Measurements from ENCODE around the gene RNASE2. TPM values are rescaled to one million over a fixed set of nuclear protein-coding genes. Genes with fewer than 3 reads are reported as not detected.
"Not testable (repeated sequence)": the region's sequence is repeated elsewhere in the genome, so short reads cannot be mapped to it uniquely, and the experiment has no call there.

Gene RNASE2
- total RNA-seq, 1 experiment from 2014 or later, result not detected

DNA sequence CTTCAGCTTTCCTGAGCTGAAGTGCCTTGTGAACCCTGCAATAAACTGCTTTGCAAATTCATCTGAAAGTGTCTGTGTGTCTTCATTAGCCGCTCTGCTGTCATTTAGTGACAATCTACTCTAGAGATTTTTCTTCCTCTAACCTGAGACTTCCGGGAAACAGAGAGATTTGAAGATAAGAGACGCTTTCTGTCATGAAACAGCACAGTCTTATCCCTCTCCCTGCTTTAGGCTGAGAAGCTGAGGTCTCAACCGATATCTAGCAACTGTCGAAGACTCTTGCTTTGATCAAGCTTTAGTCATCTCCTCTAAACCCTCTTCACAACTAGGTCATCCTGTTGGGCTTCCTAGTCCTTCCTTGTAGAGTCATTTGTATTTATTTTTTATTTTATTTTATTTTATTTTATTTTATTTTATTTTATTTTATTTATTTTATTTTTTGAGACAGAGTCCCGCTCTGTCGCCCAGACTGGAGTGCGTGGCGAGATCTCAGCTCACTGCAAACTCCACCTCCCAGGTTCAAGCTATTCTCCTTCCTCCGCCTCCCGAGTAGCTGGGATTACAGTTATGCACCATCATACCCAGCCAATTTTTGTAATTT lies 1.2 kb downstream of the RNASE2 start:
- Histone ChIP-seq H4K20me1 (ENCODE audit: insufficient read depth) (no peaks in the 10 kb centered on the region), H3F3A (ENCODE audit: insufficient read depth, low read depth) (no peaks in the 10 kb centered on the region), H3K4me1 (replicated peaks; ENCODE audit: insufficient read depth) (no peaks in the 10 kb centered on the region), H3K4me2 (no peak overlapping the region), H3K27ac (no peak overlapping the region), H3K9me3 (ENCODE audit: insufficient read depth, low read depth) (no peaks in the 10 kb centered on the region), H3K79me2 (ENCODE audit: low read depth) (no peaks in the 10 kb centered on the region), H3K4me3 (no peak overlapping the region), H3K9me2 (ENCODE audit: insufficient read depth) (no peaks in the 10 kb centered on the region), H2AFZ (no peak overlapping the region), H3K27me3 (ENCODE audit: insufficient read depth, low read depth) (no peaks in the 10 kb centered on the region; the same call in 1 of the 2 replicates), H3K36me3 (ENCODE audit: low read depth) (no peaks in the 10 kb centered on the region)
- DNase-seq, result no peak
- ChIA-PET POLR2A (ENCODE audit: unreplicated experiment) (no interaction called here), CTCF (no interaction called here)
- TF ChIP-seq, protein P1, sequence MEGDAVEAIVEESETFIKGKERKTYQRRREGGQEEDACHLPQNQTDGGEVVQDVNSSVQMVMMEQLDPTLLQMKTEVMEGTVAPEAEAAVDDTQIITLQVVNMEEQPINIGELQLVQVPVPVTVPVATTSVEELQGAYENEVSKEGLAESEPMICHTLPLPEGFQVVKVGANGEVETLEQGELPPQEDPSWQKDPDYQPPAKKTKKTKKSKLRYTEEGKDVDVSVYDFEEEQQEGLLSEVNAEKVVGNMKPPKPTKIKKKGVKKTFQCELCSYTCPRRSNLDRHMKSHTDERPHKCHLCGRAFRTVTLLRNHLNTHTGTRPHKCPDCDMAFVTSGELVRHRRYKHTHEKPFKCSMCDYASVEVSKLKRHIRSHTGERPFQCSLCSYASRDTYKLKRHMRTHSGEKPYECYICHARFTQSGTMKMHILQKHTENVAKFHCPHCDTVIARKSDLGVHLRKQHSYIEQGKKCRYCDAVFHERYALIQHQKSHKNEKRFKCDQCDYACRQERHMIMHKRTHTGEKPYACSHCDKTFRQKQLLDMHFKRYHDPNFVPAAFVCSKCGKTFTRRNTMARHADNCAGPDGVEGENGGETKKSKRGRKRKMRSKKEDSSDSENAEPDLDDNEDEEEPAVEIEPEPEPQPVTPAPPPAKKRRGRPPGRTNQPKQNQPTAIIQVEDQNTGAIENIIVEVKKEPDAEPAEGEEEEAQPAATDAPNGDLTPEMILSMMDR (conservative IDR thresholded peaks at IDR 0.05), result no peak
- no peak for TF ChIP-seq EZH2 (IDR thresholded peaks at IDR 0.05; ENCODE audit: low read depth)
- intact Hi-C loops (cut with micrococcal nuclease; ENCODE audit: unreplicated experiment), result no loop called here
- no TSS peak for BruUV-seq (replicated peaks)

GRCh38 chr14:20958946-20959345 lies 3.7 kb downstream of the RNASE2 start:
- H3K27me3 ChIP-seq (ENCODE audit: insufficient read depth, low read depth); H3K4me1 ChIP-seq (replicated peaks; ENCODE audit: insufficient read depth); H3F3A ChIP-seq (ENCODE audit: insufficient read depth, low read depth); H3K9me3 ChIP-seq (ENCODE audit: insufficient read depth, low read depth); H3K79me2 ChIP-seq (ENCODE audit: low read depth); intact Hi-C loops (cut with micrococcal nuclease; ENCODE audit: unreplicated experiment); H2AFZ ChIP-seq; POLR2A ChIA-PET (ENCODE audit: unreplicated experiment); H4K20me1 ChIP-seq (ENCODE audit: insufficient read depth); H3K9me2 ChIP-seq (ENCODE audit: insufficient read depth); DNase-seq; BruUV-seq (replicated peaks); CTCF ChIA-PET; H3K4me3 ChIP-seq; H3K36me3 ChIP-seq (ENCODE audit: low read depth); H3K4me2 ChIP-seq; H3K27ac ChIP-seq: not testable (repeated sequence)

DNA sequence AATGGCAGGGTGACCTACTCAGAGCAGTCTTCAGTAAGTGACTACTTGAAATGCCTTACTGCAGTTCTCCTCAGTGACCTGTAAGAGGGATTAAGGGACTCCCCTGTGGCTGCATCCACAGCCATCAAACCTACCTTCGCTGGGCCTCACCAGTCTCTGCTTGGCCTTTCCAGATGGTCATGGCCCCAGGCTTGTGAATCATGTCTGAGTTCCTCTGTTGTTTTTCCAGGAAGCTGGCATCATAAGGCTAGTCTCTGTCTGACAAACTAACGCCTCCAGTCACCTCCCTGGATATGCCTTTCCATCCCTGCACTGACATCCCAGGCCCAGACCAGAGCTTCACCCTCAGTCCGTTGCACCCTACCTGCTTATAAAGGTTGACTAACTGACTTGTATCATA lies 14.0 kb downstream of the RNASE2 start:
- TF ChIP-seq, protein P1 (conservative IDR thresholded peaks at IDR 0.05), result no peak
- TF ChIP-seq EZH2 (IDR thresholded peaks at IDR 0.05; ENCODE audit: low read depth), result no peak
- no peaks in the 10 kb centered on the region for H3K79me2 ChIP-seq (ENCODE audit: low read depth)
- H3K9me3 ChIP-seq (ENCODE audit: insufficient read depth, low read depth), result no peaks in the 10 kb centered on the region
- no peak overlapping the region for H3K4me3 ChIP-seq
- intact Hi-C loops (cut with micrococcal nuclease; ENCODE audit: unreplicated experiment), result no loop called here
- no peak overlapping the region for H3K27ac ChIP-seq
- H3K4me2 ChIP-seq, result no peak overlapping the region
- no peak overlapping the region for H2AFZ ChIP-seq
- no peak for DNase-seq
- no peaks in the 10 kb centered on the region for H4K20me1 ChIP-seq (ENCODE audit: insufficient read depth)
- no peaks in the 10 kb centered on the region; the same call in 1 of the 2 replicates for H3F3A ChIP-seq (ENCODE audit: insufficient read depth, low read depth)
- no peaks in the 10 kb centered on the region for H3K36me3 ChIP-seq (ENCODE audit: low read depth)
- POLR2A ChIA-PET (ENCODE audit: unreplicated experiment), result no interaction called here
- no TSS peak for BruUV-seq (replicated peaks)
- CTCF ChIA-PET, result no interaction called here
- H3K27me3 ChIP-seq (ENCODE audit: insufficient read depth, low read depth), result no peaks in the 10 kb centered on the region
- H3K9me2 ChIP-seq (ENCODE audit: insufficient read depth), result no peaks in the 10 kb centered on the region
- no peaks in the 10 kb centered on the region for H3K4me1 ChIP-seq (replicated peaks; ENCODE audit: insufficient read depth)

GRCh38 chr14:20970647-20970982 lies 15.3 kb downstream of the RNASE2 start:
- no peak for DNase-seq
- POLR2A ChIA-PET (ENCODE audit: unreplicated experiment), result no interaction called here
- Histone ChIP-seq H4K20me1 (ENCODE audit: insufficient read depth) (no peaks in the 10 kb centered on the region), H3K4me2 (peak overlapping the region; percentile 93), H3K4me1 (replicated peaks; ENCODE audit: insufficient read depth) (peaks cover 5% of the 10 kb centered on the region; the same call in 1 of the 2 replicates), H3K27me3 (ENCODE audit: insufficient read depth, low read depth) (no peaks in the 10 kb centered on the region), H3K9me2 (ENCODE audit: insufficient read depth) (no peaks in the 10 kb centered on the region), H3K27ac (no peak overlapping the region), H3K9me3 (ENCODE audit: insufficient read depth, low read depth) (no peaks in the 10 kb centered on the region), H3K79me2 (ENCODE audit: low read depth) (no peaks in the 10 kb centered on the region), H3F3A (ENCODE audit: insufficient read depth, low read depth) (no peaks in the 10 kb centered on the region; the same call in 1 of the 2 replicates), H3K4me3 (peak overlapping the region; percentile 57; the same call in 1 of the 2 replicates), H2AFZ (peak overlapping the region; percentile 92; the same call in 1 of the 2 replicates), H3K36me3 (ENCODE audit: low read depth) (no peaks in the 10 kb centered on the region)
- intact Hi-C loops (cut with micrococcal nuclease; ENCODE audit: unreplicated experiment), result loop anchor here (2.0 to 10.0 kb wide), 3 partner anchors 28 to 346 kb away; partner anchors contain the start of genes SLC39A2 and TMEM253
- TF ChIP-seq, protein P1 (conservative IDR thresholded peaks at IDR 0.05), result no peak
- no peak for TF ChIP-seq EZH2 (IDR thresholded peaks at IDR 0.05; ENCODE audit: low read depth)
- BruUV-seq (replicated peaks), result no TSS peak
- CTCF ChIA-PET, result interaction anchor here (0.6 to 2.4 kb wide), 8 partner anchors 10 to 528 kb away, joined by 3 to 10 read pairs (median 5); partner anchors contain the start of gene SLC39A2
